Activated naive CD4-positive, alpha-beta T cell treated with anti-CD3 and anti-CD28 coated beads, Interleukin-2, amount 10 ng/mL, durations not matched to agents 7 days and 5 days (primary cell): Measurements from ENCODE around the gene TPGS2.
"Not testable (repeated sequence)": the region's sequence is repeated elsewhere in the genome, so short reads cannot be mapped to it uniquely, and the experiment has no call there.

Experiments
- CTCF ChIA-PET: fragments of 350-600 bp; sonication (Branson Sonifier 250); formaldehyde crosslinking; loops from one replicate; lab custom pipeline; 2021; ENCODE audit warnings: antibody characterized with exemption; lab: Charles Lee
- DNase-seq: peaks from one replicate; pipeline ENCODE4 v3.0.0-alpha.2; 2020
- H3K27ac Mint-ChIP-seq: one replicate; pipeline ENCODE4 v1.8.0; 2021; ENCODE audit warnings: mild to moderate bottlenecking, moderate library complexity, mixed read lengths
- H3K27me3 Mint-ChIP-seq: one replicate; pipeline ENCODE4 v1.8.0; 2021; ENCODE audit warnings: mild to moderate bottlenecking, mixed read lengths
- H3K36me3 Mint-ChIP-seq: one replicate; pipeline ENCODE4 v1.8.0; 2021; ENCODE audit warnings: mixed read lengths
- H3K4me1 Mint-ChIP-seq: one replicate; pipeline ENCODE4 v1.8.0; 2021; ENCODE audit warnings: mixed read lengths
- H3K4me3 Mint-ChIP-seq: one replicate; pipeline ENCODE4 v1.8.0; 2021; ENCODE audit warnings: mild to moderate bottlenecking, moderate library complexity, mixed read lengths
- H3K9me3 Mint-ChIP-seq: one replicate; pipeline ENCODE4 v1.8.0; 2021; ENCODE audit warnings: mixed read lengths

Gene TPGS2

DNA sequence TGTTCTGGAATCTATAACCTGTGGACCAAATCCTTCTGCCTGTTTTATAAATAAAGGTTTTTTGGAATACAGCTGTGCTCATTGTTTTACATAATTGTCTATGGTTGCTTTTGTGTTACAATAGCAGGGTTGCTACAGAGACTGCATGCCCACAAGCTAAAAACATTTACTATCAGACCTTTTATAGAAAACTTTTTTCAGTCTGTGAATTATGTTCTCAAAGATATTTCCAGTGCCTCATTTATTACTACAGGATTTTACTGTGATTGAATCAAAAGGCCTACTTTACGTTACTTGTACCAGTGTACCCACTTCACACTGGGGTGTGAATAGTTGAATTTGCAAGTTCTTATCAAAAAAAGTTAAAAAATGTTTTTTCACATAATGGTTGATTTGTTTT lies 7.1 kb upstream of the TPGS2 start:
- Mint-ChIP-seq H3K27me3 (no peaks in the 10 kb centered on the region), H3K36me3 (peaks cover 29% of the 10 kb centered on the region), H3K9me3 (peaks cover 1% of the 10 kb centered on the region), H3K4me1 (peaks cover 6% of the 10 kb centered on the region), H3K4me3 (no peak overlapping the region), H3K27ac (no peak overlapping the region)
- CTCF ChIA-PET, result no interaction called here
- DNase-seq, result no peak

DNA sequence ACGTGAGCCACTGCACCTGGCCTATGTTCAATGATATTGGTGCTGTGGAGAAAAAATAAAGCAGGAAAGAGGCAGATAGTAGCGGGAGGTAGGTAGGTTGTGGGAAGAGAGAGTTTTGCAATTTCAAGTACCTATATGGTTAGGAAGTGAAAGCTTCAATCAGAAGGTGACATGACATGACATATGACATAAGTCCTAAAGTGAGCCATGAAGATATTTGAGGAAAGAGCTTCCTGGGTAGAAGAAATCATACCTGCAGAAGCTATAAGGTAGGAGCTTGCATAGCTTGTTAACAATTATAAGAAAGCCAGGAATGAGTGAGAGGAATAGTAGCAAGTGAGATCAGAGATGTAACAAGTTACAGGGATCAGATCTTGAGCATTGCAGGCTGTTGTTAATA lies 4.3 kb upstream of the TPGS2 start:
- no peaks in the 10 kb centered on the region for H3K9me3 Mint-ChIP-seq
- CTCF ChIA-PET, result no interaction called here
- peak overlapping the region; percentile 46 for H3K27ac Mint-ChIP-seq
- H3K27me3 Mint-ChIP-seq, result no peaks in the 10 kb centered on the region
- no peak for DNase-seq
- peaks cover 22% of the 10 kb centered on the region for H3K4me1 Mint-ChIP-seq
- H3K36me3 Mint-ChIP-seq, result peaks cover 10% of the 10 kb centered on the region
- H3K4me3 Mint-ChIP-seq, result no peak overlapping the region

DNA sequence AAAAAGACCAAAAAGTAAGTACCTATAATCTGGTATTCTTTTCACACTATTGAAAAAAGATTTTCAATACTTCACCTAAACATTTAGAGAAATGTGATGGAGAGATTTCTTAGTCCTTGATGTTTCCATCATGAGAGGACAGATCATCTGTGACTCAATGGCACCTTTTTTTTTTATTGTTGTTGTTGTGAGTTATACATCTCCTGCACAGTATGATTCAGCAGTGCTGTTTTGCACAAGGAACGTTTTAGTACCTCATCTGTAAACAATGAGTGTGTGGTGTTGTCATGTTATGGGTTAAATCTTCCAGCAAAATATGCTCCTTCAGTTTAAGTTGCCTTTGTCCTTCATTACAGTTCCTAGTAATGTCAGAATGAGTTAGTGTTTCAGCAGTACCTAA lies 2.3 kb upstream of the TPGS2 start:
- Mint-ChIP-seq H3K9me3 (no peaks in the 10 kb centered on the region), H3K4me1 (peaks cover 39% of the 10 kb centered on the region), H3K4me3 (no peak overlapping the region), H3K36me3 (peaks cover 14% of the 10 kb centered on the region), H3K27ac (no peak overlapping the region), H3K27me3 (no peaks in the 10 kb centered on the region)
- DNase-seq, result no peak
- CTCF ChIA-PET, result no interaction called here

DNA sequence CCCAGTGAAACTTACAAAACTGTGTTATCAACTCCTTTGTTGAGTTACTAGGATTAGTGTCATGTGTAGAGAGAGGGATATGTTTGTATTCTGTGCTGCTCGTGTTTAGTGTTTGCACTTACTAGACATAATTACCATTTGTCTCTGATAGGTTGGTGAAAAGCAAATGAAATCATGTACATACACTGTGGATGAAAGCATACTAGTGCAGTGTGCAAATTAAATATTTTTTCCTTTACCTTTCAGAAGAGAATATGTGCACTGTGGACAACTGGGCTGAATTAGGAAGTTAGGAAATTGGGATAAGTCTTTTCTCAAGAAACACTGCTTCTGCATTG lies 1.3 kb upstream of the TPGS2 start:
- CTCF ChIA-PET, result interaction anchor here (1.0 to 2.6 kb wide), 4 partner anchors 9 to 66 kb away, joined by 5 to 13 read pairs (median 6); no protein-coding TSS in a partner anchor
- Mint-ChIP-seq H3K9me3 (no peaks in the 10 kb centered on the region), H3K4me3 (peak overlapping the region; percentile 75), H3K36me3 (peaks cover 10% of the 10 kb centered on the region), H3K27ac (peak overlapping the region; percentile 97), H3K27me3 (no peaks in the 10 kb centered on the region), H3K4me1 (peaks cover 39% of the 10 kb centered on the region)
- DNase-seq, result no peak

DNA sequence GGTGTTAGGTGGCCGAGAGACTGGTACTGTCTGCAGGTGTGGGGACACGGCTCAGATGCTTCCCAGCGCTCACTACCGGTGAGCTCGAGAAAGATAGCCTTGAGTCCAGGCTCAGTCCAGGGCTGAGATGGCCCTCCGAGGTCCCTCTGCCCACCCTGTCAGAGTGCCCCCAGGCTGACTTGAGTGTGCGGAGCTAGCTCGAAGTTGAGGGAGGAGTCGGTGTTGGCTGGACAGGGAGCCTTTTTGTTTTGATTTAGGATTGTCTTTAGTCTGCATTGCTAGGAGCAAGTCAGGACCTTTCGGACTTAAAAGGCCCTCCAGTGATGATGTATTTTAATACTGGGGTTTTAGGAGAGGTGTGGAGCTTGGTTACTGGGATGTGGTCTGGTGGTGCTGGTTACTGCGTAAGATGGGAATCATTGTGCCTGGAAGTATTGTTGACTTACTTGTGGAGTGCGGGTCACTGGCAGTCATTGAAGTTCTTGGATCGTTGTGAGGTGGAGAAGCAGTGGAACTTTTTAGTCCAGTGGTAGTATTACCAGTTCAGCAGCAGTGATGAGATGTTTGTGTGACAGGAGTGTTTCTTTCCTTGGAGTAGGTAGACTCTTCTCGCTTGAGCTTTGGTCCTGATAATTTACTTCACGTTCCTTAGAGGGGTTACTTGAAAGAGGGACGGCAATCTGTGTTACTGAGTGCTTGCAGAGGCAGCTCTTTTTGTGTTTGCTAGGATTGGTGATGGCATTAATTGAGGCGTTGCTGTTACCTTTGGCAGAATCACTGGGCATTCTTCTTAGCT lies 758 bp upstream of the TPGS2 start:
- Mint-ChIP-seq H3K4me1 (peaks cover 42% of the 10 kb centered on the region), H3K4me3 (peak overlapping the region; percentile 75), H3K36me3 (peaks cover 11% of the 10 kb centered on the region), H3K27me3 (no peaks in the 10 kb centered on the region), H3K9me3 (no peaks in the 10 kb centered on the region), H3K27ac (peak overlapping the region; percentile 97)
- CTCF ChIA-PET, result interaction anchor here (0.9 to 2.6 kb wide), 7 partner anchors 10 to 66 kb away, joined by 3 to 13 read pairs (median 5); no protein-coding TSS in a partner anchor
- DNase-seq, result no peak

DNA sequence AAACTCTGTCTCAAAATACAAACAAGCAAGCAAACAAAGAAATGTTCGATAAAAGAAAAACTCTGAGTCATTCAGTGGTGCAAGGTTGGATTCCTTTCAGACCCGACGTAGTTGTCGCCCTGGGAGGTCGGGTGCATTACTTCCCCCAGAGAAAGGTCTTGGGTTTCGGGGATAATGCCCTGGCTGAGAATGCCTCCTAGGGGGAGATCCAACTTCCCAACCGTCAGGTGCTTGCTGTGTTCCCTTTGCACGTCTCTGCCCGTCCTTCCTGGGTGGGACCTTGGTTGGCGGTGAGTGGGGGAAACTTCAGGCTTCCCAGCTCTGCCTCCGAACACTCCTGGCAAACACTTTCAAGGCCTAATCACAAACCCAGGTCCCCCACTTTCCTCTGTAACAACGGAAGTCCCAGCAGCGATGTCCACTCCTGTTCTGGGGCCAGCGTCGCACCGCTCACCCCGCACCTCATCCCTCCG lies 609 bp downstream of the TPGS2 start:
- no peak for DNase-seq
- H3K27ac Mint-ChIP-seq, result peak overlapping the region; percentile 97
- H3K27me3 Mint-ChIP-seq, result no peaks in the 10 kb centered on the region
- H3K4me3 Mint-ChIP-seq, result peak overlapping the region; percentile 75
- H3K9me3 Mint-ChIP-seq, result no peaks in the 10 kb centered on the region
- H3K4me1 Mint-ChIP-seq, result peaks cover 52% of the 10 kb centered on the region
- peaks cover 20% of the 10 kb centered on the region for H3K36me3 Mint-ChIP-seq
- CTCF ChIA-PET, result interaction anchor here (1.0 to 2.6 kb wide), 2 partner anchors 11 to 27 kb away, joined by 3 to 13 read pairs; no protein-coding TSS in a partner anchor

DNA sequence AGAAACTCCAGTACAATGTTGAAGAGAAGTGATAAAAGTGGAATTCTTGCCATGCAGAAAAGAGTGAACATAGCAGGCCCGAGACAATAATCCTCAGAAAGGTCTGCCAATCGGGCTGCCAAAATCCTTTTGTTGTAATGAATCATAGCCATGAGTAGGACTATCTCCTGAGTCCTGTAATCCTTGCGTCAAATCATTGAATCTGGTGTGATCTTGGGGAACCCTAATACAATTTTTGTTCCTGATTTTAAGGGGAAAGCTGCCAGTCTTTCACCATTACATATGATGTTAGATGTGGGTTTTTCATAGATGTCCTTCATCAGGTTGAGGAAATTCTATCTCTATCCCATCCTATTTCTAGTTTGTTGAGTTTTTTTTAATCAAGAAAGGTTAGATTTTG lies 2.2 kb downstream of the TPGS2 start:
- Mint-ChIP-seq H3K9me3 (no peaks in the 10 kb centered on the region), H3K4me3 (no peak overlapping the region), H3K36me3 (peaks cover 24% of the 10 kb centered on the region), H3K27me3 (no peaks in the 10 kb centered on the region), H3K27ac (no peak overlapping the region), H3K4me1 (peaks cover 49% of the 10 kb centered on the region)
- DNase-seq, result no peak
- CTCF ChIA-PET, result no interaction called here

DNA sequence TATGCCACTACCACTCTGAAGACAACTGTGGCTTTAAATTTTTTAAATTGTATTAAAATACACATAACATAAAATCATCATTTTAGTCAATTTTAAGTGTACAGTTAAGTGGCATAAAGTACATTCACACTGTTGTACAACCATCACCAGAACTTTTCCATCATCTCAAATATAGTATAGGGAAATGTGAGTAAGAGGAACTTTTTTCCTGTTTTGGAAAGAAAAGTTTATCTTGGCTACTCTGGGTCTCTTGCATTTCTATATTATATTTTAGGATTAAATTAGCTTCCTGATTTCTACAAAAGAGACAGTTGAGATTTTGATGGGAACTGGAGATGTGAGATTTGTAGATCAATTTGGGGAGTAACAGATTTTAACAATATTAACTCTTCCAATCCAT lies 3.3 kb downstream of the TPGS2 start:
- Mint-ChIP-seq H3K36me3 (peaks cover 30% of the 10 kb centered on the region), H3K4me1 (peaks cover 41% of the 10 kb centered on the region), H3K27ac (no peak overlapping the region), H3K4me3 (no peak overlapping the region), H3K9me3 (no peaks in the 10 kb centered on the region), H3K27me3 (no peaks in the 10 kb centered on the region)
- CTCF ChIA-PET, result no interaction called here
- no peak for DNase-seq

DNA sequence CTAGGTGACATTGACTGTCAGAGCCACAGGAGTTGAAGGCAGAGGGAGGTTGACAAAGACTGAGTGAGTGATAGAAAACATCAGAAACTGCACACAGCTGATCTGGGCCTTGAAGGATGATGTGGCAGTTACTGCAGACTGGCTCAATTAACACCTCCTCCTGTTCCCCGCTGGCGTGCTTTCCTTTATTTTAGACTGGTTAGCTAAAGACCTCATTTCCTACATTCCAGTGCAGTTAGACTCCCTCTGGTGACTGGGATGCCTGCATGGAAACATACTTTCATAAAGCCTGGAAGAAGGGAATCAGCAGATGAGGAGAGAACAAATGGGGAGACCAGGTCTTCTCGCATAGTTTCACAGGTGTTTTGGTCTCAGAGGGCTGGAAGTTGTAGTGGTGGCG lies 7.1 kb downstream of the TPGS2 start:
- Mint-ChIP-seq H3K27me3 (no peaks in the 10 kb centered on the region), H3K36me3 (peaks cover 46% of the 10 kb centered on the region), H3K4me3 (no peak overlapping the region), H3K4me1 (peaks cover 17% of the 10 kb centered on the region), H3K27ac (no peak overlapping the region), H3K9me3 (no peaks in the 10 kb centered on the region)
- CTCF ChIA-PET, result interaction anchor here (1.9 kb wide), 1 partner anchor 11 kb away, joined by 6 read pairs; no protein-coding TSS in a partner anchor
- DNase-seq, result no peak

DNA sequence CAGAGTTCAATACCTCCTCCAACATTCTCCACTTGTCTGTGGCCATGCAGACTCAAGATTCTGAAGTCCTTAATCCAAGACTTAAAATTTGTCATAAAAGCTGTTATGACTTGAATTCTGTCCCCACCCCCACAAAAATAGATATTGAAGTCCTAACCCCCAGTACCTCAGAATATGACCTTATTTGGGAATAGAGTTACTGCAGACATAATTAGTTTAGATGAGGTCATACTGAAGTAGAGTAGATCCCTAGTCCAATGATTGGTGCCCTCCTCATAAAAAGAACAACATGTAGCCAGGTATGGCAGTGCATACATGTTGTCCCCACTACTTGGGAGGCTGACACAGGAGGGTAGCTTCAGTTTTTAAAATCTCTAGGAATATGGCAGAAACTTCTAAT lies 9.2 kb downstream of the TPGS2 start:
- no peak for DNase-seq
- Mint-ChIP-seq H3K27me3 (no peaks in the 10 kb centered on the region), H3K4me1 (peaks cover 10% of the 10 kb centered on the region), H3K9me3 (no peaks in the 10 kb centered on the region), H3K36me3 (peaks cover 41% of the 10 kb centered on the region), H3K4me3 (no peak overlapping the region), H3K27ac (no peak overlapping the region)
- CTCF ChIA-PET, result no interaction called here

DNA sequence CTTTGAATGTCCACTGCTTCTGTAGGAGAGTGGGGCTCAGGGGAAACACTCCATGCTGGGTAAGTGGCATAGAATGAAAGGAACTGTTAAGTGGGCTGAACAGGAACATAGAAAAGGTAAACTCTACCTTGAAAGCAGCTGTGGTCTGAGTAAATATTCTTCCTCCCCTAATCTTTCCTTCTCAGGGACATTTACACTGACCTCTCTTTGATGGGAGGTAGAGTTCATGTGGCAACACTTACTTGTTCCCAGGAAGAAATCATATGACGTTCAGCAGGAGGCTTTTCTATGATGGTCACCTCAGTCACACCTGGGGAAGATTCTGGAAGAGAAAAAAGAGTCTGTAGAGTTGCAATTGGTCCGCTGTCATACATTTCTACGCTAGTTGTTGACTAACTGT lies 10.2 kb downstream of the TPGS2 start:
- H3K36me3 Mint-ChIP-seq, result peaks cover 38% of the 10 kb centered on the region
- no peak for DNase-seq
- CTCF ChIA-PET, result no interaction called here
- peaks cover under 1% of the 10 kb centered on the region for H3K4me1 Mint-ChIP-seq
- no peaks in the 10 kb centered on the region for H3K27me3 Mint-ChIP-seq
- no peak overlapping the region for H3K4me3 Mint-ChIP-seq
- no peak overlapping the region for H3K27ac Mint-ChIP-seq
- H3K9me3 Mint-ChIP-seq, result no peaks in the 10 kb centered on the region

DNA sequence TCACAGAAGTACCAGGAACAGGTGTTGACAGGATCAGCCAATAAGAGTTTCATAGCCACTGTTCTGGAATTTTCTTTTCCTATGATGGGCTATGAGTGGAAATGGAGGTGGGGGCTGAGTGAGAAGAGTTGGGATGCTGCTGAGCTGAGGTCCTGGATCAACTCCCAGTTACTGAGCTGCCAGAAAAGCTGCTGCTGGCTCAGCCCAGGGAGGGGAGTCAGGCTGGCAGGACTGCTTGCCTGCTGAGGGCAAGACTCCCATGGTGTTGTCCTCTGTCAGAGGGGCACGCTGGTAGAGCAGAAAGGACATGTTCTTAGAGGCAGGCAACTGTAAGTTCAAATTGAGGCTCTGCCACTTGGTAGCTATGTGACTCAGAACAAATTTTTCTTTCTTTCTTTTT lies 11.8 kb downstream of the TPGS2 start:
- DNase-seq, result no peak
- no peaks in the 10 kb centered on the region for H3K27me3 Mint-ChIP-seq
- H3K4me3 Mint-ChIP-seq, result no peak overlapping the region
- H3K4me1 Mint-ChIP-seq, result no peaks in the 10 kb centered on the region
- no peaks in the 10 kb centered on the region for H3K9me3 Mint-ChIP-seq
- H3K36me3 Mint-ChIP-seq, result peaks cover 47% of the 10 kb centered on the region
- CTCF ChIA-PET, result no interaction called here
- H3K27ac Mint-ChIP-seq, result no peak overlapping the region

DNA sequence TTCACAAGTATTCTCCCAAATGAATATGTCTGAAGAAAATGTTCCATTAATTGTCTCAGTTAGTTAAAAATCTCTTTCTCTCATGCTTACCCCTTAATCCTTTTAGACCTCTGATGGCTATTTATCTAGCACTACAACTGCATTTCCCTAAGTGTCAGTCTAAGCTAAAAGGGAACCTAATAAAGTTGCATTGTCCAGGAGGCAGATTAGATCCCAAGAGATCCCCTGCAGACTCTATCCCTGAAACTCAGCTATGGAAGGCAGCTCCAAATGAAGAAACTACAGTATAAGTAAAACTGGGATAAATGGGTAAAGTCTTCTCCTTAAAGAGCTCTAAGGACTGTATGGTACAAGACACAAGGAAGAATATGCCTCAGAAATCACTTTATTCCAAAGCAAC lies 12.7 kb downstream of the TPGS2 start:
- H3K27me3 Mint-ChIP-seq, H3K4me1 Mint-ChIP-seq, DNase-seq, H3K27ac Mint-ChIP-seq, H3K9me3 Mint-ChIP-seq, H3K4me3 Mint-ChIP-seq, CTCF ChIA-PET: not testable (repeated sequence)
- peaks cover 41% of the 10 kb centered on the region for H3K36me3 Mint-ChIP-seq

DNA sequence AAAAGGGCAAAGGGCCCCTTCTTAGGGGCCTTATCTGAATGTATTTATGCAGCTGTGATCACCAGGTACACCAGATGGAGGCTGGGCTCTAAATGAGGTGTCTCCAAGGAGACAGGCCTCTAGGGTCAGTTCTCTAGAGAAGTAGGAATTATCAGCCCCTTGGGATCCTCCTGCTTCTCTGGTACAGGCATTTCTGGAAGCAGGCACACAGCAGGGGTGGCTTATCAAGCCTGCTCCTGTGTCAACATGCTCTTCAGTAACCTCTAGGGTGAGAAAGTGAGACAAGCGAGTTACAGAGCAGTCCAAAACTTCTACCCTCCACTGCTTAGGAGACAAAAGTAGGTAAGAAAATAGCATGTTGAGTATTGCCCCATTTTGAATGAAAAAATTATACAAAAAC lies 13.8 kb downstream of the TPGS2 start:
- DNase-seq, result no peak
- H3K27ac Mint-ChIP-seq, result no peak overlapping the region
- H3K4me3 Mint-ChIP-seq, result no peak overlapping the region
- H3K9me3 Mint-ChIP-seq, result no peaks in the 10 kb centered on the region
- H3K27me3 Mint-ChIP-seq, result no peaks in the 10 kb centered on the region
- CTCF ChIA-PET, result interaction anchor here (0.9 to 3.5 kb wide), 2 partner anchors 23 to 127 kb away, joined by 3 to 11 read pairs; no protein-coding TSS in a partner anchor
- peaks cover 34% of the 10 kb centered on the region for H3K36me3 Mint-ChIP-seq
- H3K4me1 Mint-ChIP-seq, result no peaks in the 10 kb centered on the region

DNA sequence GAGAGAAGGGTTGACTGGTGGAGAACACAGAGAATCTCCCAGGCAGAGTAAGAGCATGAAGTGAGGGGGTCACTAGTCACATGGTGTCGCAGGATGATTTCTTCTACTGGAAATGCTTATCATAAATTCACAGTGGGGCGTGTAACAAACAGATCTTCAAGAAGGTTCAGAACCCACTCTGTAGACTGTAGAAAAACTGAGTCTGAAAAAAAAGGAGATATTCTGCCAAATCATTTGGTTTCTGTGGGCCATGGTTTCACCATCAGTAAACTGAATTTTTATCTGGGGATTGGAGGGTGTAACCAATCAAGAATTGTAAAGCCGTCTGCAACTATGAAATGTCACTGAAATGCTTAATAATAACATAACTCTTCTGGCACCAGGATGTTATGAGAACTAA lies 15.0 kb downstream of the TPGS2 start:
- CTCF ChIA-PET, result interaction anchor here (3.5 kb wide), 1 partner anchor 126 kb away, joined by 11 read pairs; no protein-coding TSS in a partner anchor
- H3K36me3 Mint-ChIP-seq, result peaks cover 32% of the 10 kb centered on the region
- DNase-seq, result no peak
- H3K27me3 Mint-ChIP-seq, result no peaks in the 10 kb centered on the region
- H3K4me3 Mint-ChIP-seq, result no peak overlapping the region
- peaks cover 2% of the 10 kb centered on the region for H3K4me1 Mint-ChIP-seq
- H3K9me3 Mint-ChIP-seq, result no peaks in the 10 kb centered on the region
- no peak overlapping the region for H3K27ac Mint-ChIP-seq
